ENCODE measurements around the gene TRH.
"Not testable (repeated sequence)": the region's sequence is repeated elsewhere in the genome, so short reads cannot be mapped to it uniquely, and the experiment has no call there.

GRCh38 chr3:130026146-130026829 is 51.8 kb downstream of the TRH start:
- TF ChIP-seq CTCF (IDR thresholded peaks at IDR 0.05): peak in 2 of 4 experiments; percentile 10 to 30
- TF ChIP-seq POLR2A, EP300 (IDR thresholded peaks at IDR 0.05): not testable (repeated sequence)
